Measurements from ENCODE around the gene CEP19.

The CEP19 gene

GRCh38 chr3:196707566-196707965, 4.5 kb downstream of the CEP19 start:
- Histone ChIP-seq H3K9me3 (ENCODE audit: control extremely low read depth in 1 of 5, control insufficient read depth in 4 of 5, insufficient read depth in 2 of 5, low read depth in 1 of 5, low read length in 4 of 5) (no peaks in the 10 kb centered on the region), H3K4me1 (ENCODE audit: control extremely low read depth in 1 of 4, control insufficient read depth in 4 of 4, insufficient read depth in 4 of 4, low read length in 3 of 4) (peaks cover 3 to 22% (median 11%) of the 10 kb centered on the region in 4 experiments), H3K27ac (ENCODE audit: insufficient read depth in 1 of 2, low read depth in 1 of 2, low read length in 2 of 2, poor library complexity in 1 of 2, severe bottlenecking in 2 of 2) (no peak overlapping the region), H3K36me3 (ENCODE audit: control insufficient read depth in 4 of 4, insufficient read depth in 4 of 4, low read length in 3 of 4) (no peaks in the 10 kb centered on the region), H3K27me3 (replicated peaks in 2 of 5; ENCODE audit: control insufficient read depth in 4 of 5, insufficient read depth in 5 of 5, low read length in 4 of 5) (no peaks in the 10 kb centered on the region), H3K4me3 (ENCODE audit: control insufficient read depth in 1 of 7, extremely low read depth in 1 of 7, insufficient read depth in 4 of 7, low read depth in 2 of 7, low read length in 6 of 7) (no peak overlapping the region)
- ChIA-PET CTCF (interaction anchor here (1.1 to 3.1 kb wide), 5 partner anchors 10 to 98 kb away, joined by 3 to 8 read pairs (median 3); no protein-coding TSS in a partner anchor), POLR2A (no interaction called here)
- WGBS (ENCODE audit: insufficient coverage), result 95% methylated on average over 5 of the region's 8 CpGs
- no peak for DNase-seq

- H3K4me3 ChIP-seq (ENCODE audit: control insufficient read depth in 1 of 7, extremely low read depth in 1 of 7, insufficient read depth in 4 of 7, low read depth in 2 of 7, low read length in 6 of 7), result no peak overlapping the region
- no peaks in the 10 kb centered on the region for H3K36me3 ChIP-seq (ENCODE audit: control insufficient read depth in 4 of 4, insufficient read depth in 4 of 4, low read length in 3 of 4)
- H3K27ac ChIP-seq (ENCODE audit: insufficient read depth in 1 of 2, low read depth in 1 of 2, low read length in 2 of 2, poor library complexity in 1 of 2, severe bottlenecking in 2 of 2), result no peak overlapping the region
- WGBS (ENCODE audit: insufficient coverage), result 97% methylated on average over 4 of the region's 4 CpGs
- no peak for DNase-seq
- ChIA-PET POLR2A (no interaction called here), CTCF (interaction anchor here (1.1 to 2.5 kb wide), 3 partner anchors 13 to 97 kb away, joined by 3 to 6 read pairs (median 3); no protein-coding TSS in a partner anchor)
- H3K27me3 ChIP-seq (replicated peaks in 2 of 5; ENCODE audit: control insufficient read depth in 4 of 5, insufficient read depth in 5 of 5, low read length in 4 of 5), result no peaks in the 10 kb centered on the region
- no peaks in the 10 kb centered on the region for H3K9me3 ChIP-seq (ENCODE audit: control extremely low read depth in 1 of 5, control insufficient read depth in 4 of 5, insufficient read depth in 2 of 5, low read depth in 1 of 5, low read length in 4 of 5)
- peaks cover 3 to 21% (median 11%) of the 10 kb centered on the region in 4 experiments for H3K4me1 ChIP-seq (ENCODE audit: control extremely low read depth in 1 of 4, control insufficient read depth in 4 of 4, insufficient read depth in 4 of 4, low read length in 3 of 4)
Measured at GRCh38 chr3:196706731-196707130, 5.3 kb downstream of the CEP19 start.

- ChIA-PET POLR2A (no interaction called here), CTCF (no interaction called here)
- Histone ChIP-seq H3K4me3 (ENCODE audit: control insufficient read depth in 1 of 7, extremely low read depth in 1 of 7, insufficient read depth in 4 of 7, low read depth in 2 of 7, low read length in 6 of 7) (no peak overlapping the region), H3K36me3 (ENCODE audit: control insufficient read depth in 4 of 4, insufficient read depth in 4 of 4, low read length in 3 of 4) (no peaks in the 10 kb centered on the region), H3K27ac (ENCODE audit: insufficient read depth in 1 of 2, low read depth in 1 of 2, low read length in 2 of 2, poor library complexity in 1 of 2, severe bottlenecking in 2 of 2) (no peak overlapping the region), H3K27me3 (replicated peaks in 2 of 5; ENCODE audit: control insufficient read depth in 4 of 5, insufficient read depth in 5 of 5, low read length in 4 of 5) (no peaks in the 10 kb centered on the region), H3K4me1 (ENCODE audit: control extremely low read depth in 1 of 4, control insufficient read depth in 4 of 4, insufficient read depth in 4 of 4, low read length in 3 of 4) (peaks cover 3 to 17% (median 7%) of the 10 kb centered on the region in 4 experiments), H3K9me3 (ENCODE audit: control extremely low read depth in 1 of 5, control insufficient read depth in 4 of 5, insufficient read depth in 2 of 5, low read depth in 1 of 5, low read length in 4 of 5) (no peaks in the 10 kb centered on the region)
- WGBS (ENCODE audit: insufficient coverage), result no CpG with 5 or more reads among the region's 5 CpGs
- no peak for DNase-seq
Measured at GRCh38 chr3:196706327-196706726, 5.7 kb downstream of the CEP19 start.

GRCh38 chr3:196700801-196701200, 11.2 kb downstream of the CEP19 start:
- Histone ChIP-seq H3K9me3 (ENCODE audit: control extremely low read depth in 1 of 5, control insufficient read depth in 4 of 5, insufficient read depth in 2 of 5, low read depth in 1 of 5, low read length in 4 of 5) (no peaks in the 10 kb centered on the region), H3K27me3 (replicated peaks in 2 of 5; ENCODE audit: control insufficient read depth in 4 of 5, insufficient read depth in 5 of 5, low read length in 4 of 5) (no peaks in the 10 kb centered on the region), H3K36me3 (ENCODE audit: control insufficient read depth in 4 of 4, insufficient read depth in 4 of 4, low read length in 3 of 4) (no peaks in the 10 kb centered on the region), H3K27ac (ENCODE audit: insufficient read depth in 1 of 2, low read depth in 1 of 2, low read length in 2 of 2, poor library complexity in 1 of 2, severe bottlenecking in 2 of 2) (no peak overlapping the region), H3K4me3 (ENCODE audit: control insufficient read depth in 1 of 7, extremely low read depth in 1 of 7, insufficient read depth in 4 of 7, low read depth in 2 of 7, low read length in 6 of 7) (no peak overlapping the region), H3K4me1 (ENCODE audit: control extremely low read depth in 1 of 4, control insufficient read depth in 4 of 4, insufficient read depth in 4 of 4, low read length in 3 of 4) (no peaks in the 10 kb centered on the region)
- 83% methylated on average over 3 of the region's 4 CpGs for WGBS (ENCODE audit: insufficient coverage)
- ChIA-PET CTCF (no interaction called here), POLR2A (no interaction called here)
- DNase-seq, result no peak

- no peaks in the 10 kb centered on the region for H3K9me3 ChIP-seq (ENCODE audit: control extremely low read depth in 1 of 5, control insufficient read depth in 4 of 5, insufficient read depth in 2 of 5, low read depth in 1 of 5, low read length in 4 of 5)
- 96% methylated on average over 5 of the region's 7 CpGs for WGBS (ENCODE audit: insufficient coverage)
- no peaks in the 10 kb centered on the region for H3K36me3 ChIP-seq (ENCODE audit: control insufficient read depth in 4 of 4, insufficient read depth in 4 of 4, low read length in 3 of 4)
- ChIA-PET POLR2A (interaction anchor here (0.6 to 0.7 kb wide), 2 partner anchors 11 to 692 kb away, joined by 3 to 4 read pairs; no protein-coding TSS in a partner anchor), CTCF (interaction anchor here (1.0 to 1.1 kb wide), 2 partner anchors 12 to 90 kb away, joined by 3 read pairs; no protein-coding TSS in a partner anchor)
- DNase-seq, result no peak
- H3K27ac ChIP-seq (ENCODE audit: insufficient read depth in 1 of 2, low read depth in 1 of 2, low read length in 2 of 2, poor library complexity in 1 of 2, severe bottlenecking in 2 of 2), result no peak overlapping the region
- H3K4me1 ChIP-seq (ENCODE audit: control extremely low read depth in 1 of 4, control insufficient read depth in 4 of 4, insufficient read depth in 4 of 4, low read length in 3 of 4), result peaks cover 0 to 3% (median 0%) of the 10 kb centered on the region in 4 experiments
- no peaks in the 10 kb centered on the region for H3K27me3 ChIP-seq (replicated peaks in 2 of 5; ENCODE audit: control insufficient read depth in 4 of 5, insufficient read depth in 5 of 5, low read length in 4 of 5)
- no peak overlapping the region for H3K4me3 ChIP-seq (ENCODE audit: control insufficient read depth in 1 of 7, extremely low read depth in 1 of 7, insufficient read depth in 4 of 7, low read depth in 2 of 7, low read length in 6 of 7)
Measured at GRCh38 chr3:196699749-196700148, 12.3 kb downstream of the CEP19 start.

GRCh38 chr3:196697270-196697669, 14.8 kb downstream of the CEP19 start:
- H3K4me1 ChIP-seq (ENCODE audit: control extremely low read depth in 1 of 4, control insufficient read depth in 4 of 4, insufficient read depth in 4 of 4, low read length in 3 of 4), result peaks cover 0 to 17% (median 13%) of the 10 kb centered on the region in 4 experiments
- WGBS (ENCODE audit: insufficient coverage), result 88% methylated on average over 3 of the region's 5 CpGs
- ChIA-PET POLR2A (no interaction called here), CTCF (interaction anchor here (0.7 to 2.4 kb wide), 2 partner anchors 12 to 264 kb away, joined by 3 to 8 read pairs; no protein-coding TSS in a partner anchor)
- H3K27me3 ChIP-seq (replicated peaks in 2 of 5; ENCODE audit: control insufficient read depth in 4 of 5, insufficient read depth in 5 of 5, low read length in 4 of 5), result no peaks in the 10 kb centered on the region
- no peaks in the 10 kb centered on the region for H3K9me3 ChIP-seq (ENCODE audit: control extremely low read depth in 1 of 5, control insufficient read depth in 4 of 5, insufficient read depth in 2 of 5, low read depth in 1 of 5, low read length in 4 of 5)
- no peak for DNase-seq
- no peaks in the 10 kb centered on the region for H3K36me3 ChIP-seq (ENCODE audit: control insufficient read depth in 4 of 4, insufficient read depth in 4 of 4, low read length in 3 of 4)
- no peak overlapping the region for H3K27ac ChIP-seq (ENCODE audit: insufficient read depth in 1 of 2, low read depth in 1 of 2, low read length in 2 of 2, poor library complexity in 1 of 2, severe bottlenecking in 2 of 2)
- H3K4me3 ChIP-seq (ENCODE audit: control insufficient read depth in 1 of 7, extremely low read depth in 1 of 7, insufficient read depth in 4 of 7, low read depth in 2 of 7, low read length in 6 of 7), result no peak overlapping the region

- Histone ChIP-seq H3K27ac (ENCODE audit: insufficient read depth in 1 of 2, low read depth in 1 of 2, low read length in 2 of 2, poor library complexity in 1 of 2, severe bottlenecking in 2 of 2) (no peak overlapping the region), H3K9me3 (ENCODE audit: control extremely low read depth in 1 of 5, control insufficient read depth in 4 of 5, insufficient read depth in 2 of 5, low read depth in 1 of 5, low read length in 4 of 5) (no peaks in the 10 kb centered on the region), H3K27me3 (replicated peaks in 2 of 5; ENCODE audit: control insufficient read depth in 4 of 5, insufficient read depth in 5 of 5, low read length in 4 of 5) (no peaks in the 10 kb centered on the region), H3K4me1 (ENCODE audit: control extremely low read depth in 1 of 4, control insufficient read depth in 4 of 4, insufficient read depth in 4 of 4, low read length in 3 of 4) (peaks cover 2 to 26% (median 14%) of the 10 kb centered on the region in 4 experiments), H3K4me3 (ENCODE audit: control insufficient read depth in 1 of 7, extremely low read depth in 1 of 7, insufficient read depth in 4 of 7, low read depth in 2 of 7, low read length in 6 of 7) (no peak overlapping the region), H3K36me3 (ENCODE audit: control insufficient read depth in 4 of 4, insufficient read depth in 4 of 4, low read length in 3 of 4) (no peaks in the 10 kb centered on the region)
- ChIA-PET POLR2A (no interaction called here), CTCF (interaction anchor here (1.1 to 1.3 kb wide), 3 partner anchors 87 to 172 kb away, joined by 3 to 6 read pairs (median 4); no protein-coding TSS in a partner anchor)
- 96% methylated on average over 5 of the region's 5 CpGs for WGBS (ENCODE audit: insufficient coverage)
- DNase-seq, result no peak
Measured at GRCh38 chr3:196695849-196696226, 16.2 kb downstream of the CEP19 start.

Data from common myeloid progenitor, CD34-positive (primary cell).